ENCODE measurements around the gene TUT4. TPM values are rescaled to one million over a fixed set of nuclear protein-coding genes. Genes with fewer than 3 reads are reported as not detected.
A peak's percentile ranks its signal among the peaks of the same experiment; 100 is the strongest.

TUT4 gene
- total RNA-seq, 1 experiment from 2014 or later = 27.5 TPM

GRCh38 chr1:52574594-52574993 is 21.7 kb upstream of the TUT4 start:
- DNase-seq (ENCODE audit: low read depth) = peak; percentile 89

DNA sequence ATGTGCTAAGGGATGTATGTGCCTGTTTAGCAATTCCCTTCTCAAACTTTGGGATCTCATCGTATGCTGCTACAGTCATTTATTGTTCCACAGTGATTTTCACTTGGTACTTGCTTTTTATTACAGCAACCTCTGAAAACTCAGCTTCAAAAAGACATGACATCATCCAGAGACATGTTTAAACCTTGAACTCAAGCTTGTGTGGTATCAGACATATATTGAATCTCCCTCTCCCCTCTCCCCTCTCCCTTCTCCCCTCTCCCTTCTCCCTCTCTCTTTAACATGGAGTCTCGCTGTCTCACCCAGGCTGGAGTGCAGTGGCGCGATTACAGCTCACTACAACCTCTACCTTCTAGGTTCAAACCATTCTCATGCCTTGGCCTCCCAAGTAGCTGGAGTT is 19.5 kb upstream of the TUT4 start:
- DNase-seq (ENCODE audit: low read depth) = no peak

DNA sequence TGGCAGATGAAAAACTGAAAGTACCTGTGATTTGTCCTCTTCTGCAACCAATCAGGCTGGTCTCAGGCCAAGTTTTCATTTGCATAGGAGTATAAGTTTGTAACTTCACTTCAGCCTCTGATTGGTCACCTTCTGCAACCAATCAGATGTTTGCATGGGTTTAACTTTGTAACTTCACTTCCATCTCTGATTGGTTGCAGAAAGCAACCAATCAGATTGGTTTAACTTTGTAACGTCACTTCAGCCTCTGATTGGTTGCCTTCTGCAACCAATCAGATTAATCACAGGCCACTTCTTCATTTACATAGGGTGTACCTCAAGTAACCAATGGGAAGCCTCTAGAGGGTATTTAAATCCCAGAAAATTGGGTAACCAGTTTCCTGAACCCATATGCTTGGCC is 18.9 kb upstream of the TUT4 start:
- DNase-seq (ENCODE audit: low read depth) = peak; percentile 79

DNA sequence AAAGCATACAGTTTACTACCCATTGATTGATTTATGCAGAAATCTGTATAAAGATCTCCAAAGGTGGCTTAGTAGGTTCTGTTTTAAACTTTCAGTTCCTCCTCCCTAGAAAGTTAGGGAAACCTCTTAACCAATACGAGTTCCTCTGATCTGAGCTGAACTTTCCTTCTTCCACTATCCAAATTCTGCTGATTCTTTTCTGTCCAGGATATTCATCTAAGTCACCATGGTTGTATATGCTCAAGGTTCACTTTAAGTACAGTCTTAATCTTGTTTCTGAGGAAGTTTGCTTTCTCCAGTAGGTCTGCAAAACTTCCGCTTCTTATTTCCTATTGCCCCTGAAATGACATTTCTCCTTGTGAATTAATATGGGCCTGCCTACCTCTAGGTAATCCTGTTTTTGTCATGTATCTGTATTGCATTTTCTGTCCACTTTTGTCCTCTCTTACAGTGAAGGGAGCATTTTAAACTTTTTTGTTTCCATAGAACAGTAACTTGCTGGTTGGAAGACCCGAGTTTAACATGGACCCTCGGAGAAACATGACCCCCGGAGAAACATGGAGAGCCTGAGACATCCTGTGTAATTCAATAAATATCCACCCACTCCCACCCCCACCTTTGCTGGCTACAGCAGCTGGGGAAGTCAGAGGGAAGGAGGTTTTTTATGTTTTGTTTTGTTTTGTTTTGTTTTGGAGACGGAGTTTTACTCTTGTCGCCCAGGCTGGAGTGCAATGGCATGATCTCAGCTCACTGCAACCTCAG is 16.7 kb upstream of the TUT4 start:
- no peak for DNase-seq (ENCODE audit: low read depth)

DNA sequence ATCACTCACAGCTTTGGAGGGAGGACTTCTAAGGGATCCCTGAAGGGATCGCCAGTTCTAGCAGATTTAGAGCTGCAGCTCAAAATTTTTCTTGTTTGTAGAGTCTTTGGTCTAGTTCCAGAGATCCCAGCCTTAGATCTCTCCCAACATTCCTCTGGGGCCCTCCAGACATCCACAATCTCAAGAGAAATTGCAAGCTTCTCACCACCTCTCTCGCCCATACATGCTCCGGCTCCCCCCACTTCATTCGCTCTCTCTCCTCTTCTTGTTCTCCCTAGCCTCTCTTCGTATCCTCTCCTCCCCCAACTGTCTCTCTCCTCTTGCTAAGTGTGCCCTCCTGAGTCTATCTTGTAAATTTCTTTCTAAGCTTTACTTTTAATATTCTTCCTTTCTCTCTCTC is 15.1 kb upstream of the TUT4 start:
- DNase-seq (ENCODE audit: low read depth) = peak; percentile 15

DNA sequence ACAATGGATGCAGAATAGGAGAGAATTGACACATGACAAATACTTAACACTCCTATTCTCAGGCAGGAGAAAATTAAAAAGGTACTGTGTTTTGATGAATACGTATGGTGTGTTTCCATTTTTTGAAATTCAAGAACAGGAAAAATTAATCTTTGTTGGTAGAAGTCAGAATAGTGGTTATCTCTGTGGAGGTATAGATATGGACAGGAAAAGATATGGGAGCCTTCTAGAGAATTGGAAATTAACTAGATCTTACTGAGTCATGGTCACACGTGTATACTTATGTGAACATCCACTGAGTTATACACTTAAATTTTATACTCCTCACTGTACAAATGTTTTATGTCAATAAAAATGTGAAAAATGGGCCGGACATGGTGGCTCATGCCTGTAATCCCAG is 9.9 kb upstream of the TUT4 start:
- no peak for DNase-seq (ENCODE audit: low read depth)

DNA sequence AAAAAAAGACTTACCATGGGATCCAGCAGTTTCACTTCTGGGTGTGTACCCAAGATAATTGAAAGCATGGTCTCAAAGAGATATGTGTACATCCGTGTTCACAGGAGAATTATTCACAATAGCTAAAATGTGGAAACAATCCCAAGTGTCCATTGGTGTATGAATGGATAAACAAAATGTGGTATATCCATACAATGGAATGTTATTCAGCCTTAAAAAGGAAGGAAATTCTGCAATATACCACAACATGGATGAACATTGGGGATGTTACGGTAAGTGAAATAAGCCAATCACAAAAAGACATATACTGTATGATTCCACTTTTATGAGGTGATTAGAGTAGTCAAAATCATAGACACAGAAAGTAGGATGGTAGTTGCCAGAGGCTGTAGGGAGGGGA is 7.0 kb upstream of the TUT4 start:
- DNase-seq (ENCODE audit: low read depth) = no peak

DNA sequence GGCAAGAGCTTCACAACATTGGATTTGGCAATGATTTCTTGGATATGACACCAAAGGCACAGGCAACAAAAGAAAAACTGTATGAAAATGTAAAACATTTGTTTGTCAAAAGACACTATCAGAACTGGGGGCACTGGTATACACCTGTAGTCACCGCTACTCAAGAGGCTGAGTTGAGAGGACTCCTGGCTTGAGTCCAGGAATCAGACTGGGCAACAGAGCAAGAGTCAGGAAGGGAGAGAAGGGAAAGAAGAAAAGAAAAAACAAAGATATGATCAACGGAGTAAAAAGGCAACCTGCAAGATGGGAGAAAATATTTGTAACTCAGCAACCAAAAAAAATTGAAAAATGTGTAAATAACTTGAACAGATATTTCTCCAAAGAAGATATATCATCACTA is 6.0 kb upstream of the TUT4 start:
- DNase-seq (ENCODE audit: low read depth) = no peak

DNA sequence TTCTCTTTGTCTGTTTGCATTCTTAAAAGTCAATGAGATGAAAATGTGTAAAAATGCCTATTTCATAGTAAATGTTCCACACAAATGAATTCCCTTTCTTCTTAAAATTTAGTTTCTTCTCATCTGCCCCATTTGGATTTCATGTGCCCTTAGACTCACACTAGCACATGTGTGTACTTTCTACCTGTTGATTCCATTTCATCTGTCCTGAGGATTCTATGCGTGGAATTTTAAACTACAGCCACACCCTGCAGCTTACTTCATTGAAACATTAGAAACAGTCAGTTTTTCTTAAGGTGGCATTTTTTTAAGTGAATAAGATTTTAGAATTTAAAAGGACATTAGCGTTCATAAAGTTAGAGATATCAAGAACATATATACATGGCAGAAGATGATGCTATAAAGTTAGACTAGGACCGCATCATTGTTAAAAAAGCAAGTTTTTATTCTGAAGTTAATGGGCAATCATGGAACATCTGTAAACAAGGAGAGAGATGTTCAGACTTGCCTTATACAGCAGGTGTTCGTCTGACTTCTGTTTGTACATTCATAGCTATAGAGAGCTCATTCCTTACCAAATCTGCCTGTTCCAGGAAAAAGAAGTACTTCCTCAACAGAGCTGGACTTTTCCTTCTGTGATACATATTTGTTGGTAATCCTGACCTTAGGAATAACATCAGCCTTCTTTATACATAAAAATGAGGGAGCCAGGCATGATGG is 3.9 kb upstream of the TUT4 start:
- no peak for DNase-seq (ENCODE audit: low read depth)

- DNase-seq (ENCODE audit: low read depth) = no peak
These were observed 1.9 kb upstream of the TUT4 start for GRCh38 chr1:52554756-52555155.

GRCh38 chr1:52554267-52554640 is 1.4 kb upstream of the TUT4 start:
- no peak for DNase-seq (ENCODE audit: low read depth)

- peak; percentile 86 for DNase-seq (ENCODE audit: low read depth)
These were observed 722 bp upstream of the TUT4 start for GRCh38 chr1:52553362-52554266.

- DNase-seq (ENCODE audit: low read depth) = peak; percentile 46
These were observed 722 bp downstream of the TUT4 start for GRCh38 chr1:52552236-52552504.

DNA sequence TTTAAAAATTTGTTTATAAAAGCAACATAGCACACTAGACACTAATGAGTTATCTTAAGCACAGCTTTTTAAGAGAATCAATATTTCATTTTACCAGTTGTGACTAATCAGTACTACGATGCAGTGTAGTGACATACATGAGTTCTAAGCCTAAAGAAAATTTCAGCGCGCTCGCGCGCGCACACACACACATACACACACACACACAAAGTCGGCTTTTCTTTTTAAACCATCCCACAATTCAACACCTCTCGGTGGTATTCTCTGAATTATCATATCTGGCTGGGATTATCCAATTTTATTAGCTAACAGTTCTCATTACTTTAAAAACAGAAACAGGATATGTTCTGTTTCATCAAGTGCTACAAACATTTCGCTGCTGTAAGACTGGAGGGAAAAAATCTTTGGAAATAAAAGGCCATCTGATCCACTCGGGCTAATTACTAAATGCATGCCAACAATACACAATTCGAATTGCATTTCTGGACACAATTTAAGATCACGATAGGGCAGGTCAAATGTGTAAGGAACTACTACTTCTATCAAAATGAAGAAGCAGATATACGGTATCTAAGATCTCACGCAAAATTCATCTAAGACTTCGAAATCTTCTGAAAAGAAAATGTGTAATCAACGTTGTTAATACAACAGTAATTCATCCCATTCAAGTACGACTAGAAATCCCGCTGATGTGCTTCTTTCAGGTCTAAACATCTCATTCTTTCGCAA is 1.2 kb downstream of the TUT4 start:
- DNase-seq (ENCODE audit: low read depth) = peak; percentile 50

- DNase-seq (ENCODE audit: low read depth) = no peak
These were observed 2.4 kb downstream of the TUT4 start for GRCh38 chr1:52550447-52550846.

GRCh38 chr1:52549267-52549666 is 3.6 kb downstream of the TUT4 start:
- DNase-seq (ENCODE audit: low read depth) = no peak

GRCh38 chr1:52546852-52547251 is 6.0 kb downstream of the TUT4 start:
- no peak for DNase-seq (ENCODE audit: low read depth)

GRCh38 chr1:52544665-52545525 is 8.0 kb downstream of the TUT4 start:
- no peak for DNase-seq (ENCODE audit: low read depth)

GRCh38 chr1:52542085-52542688 is 10.7 kb downstream of the TUT4 start:
- DNase-seq (ENCODE audit: low read depth) = no peak

DNA sequence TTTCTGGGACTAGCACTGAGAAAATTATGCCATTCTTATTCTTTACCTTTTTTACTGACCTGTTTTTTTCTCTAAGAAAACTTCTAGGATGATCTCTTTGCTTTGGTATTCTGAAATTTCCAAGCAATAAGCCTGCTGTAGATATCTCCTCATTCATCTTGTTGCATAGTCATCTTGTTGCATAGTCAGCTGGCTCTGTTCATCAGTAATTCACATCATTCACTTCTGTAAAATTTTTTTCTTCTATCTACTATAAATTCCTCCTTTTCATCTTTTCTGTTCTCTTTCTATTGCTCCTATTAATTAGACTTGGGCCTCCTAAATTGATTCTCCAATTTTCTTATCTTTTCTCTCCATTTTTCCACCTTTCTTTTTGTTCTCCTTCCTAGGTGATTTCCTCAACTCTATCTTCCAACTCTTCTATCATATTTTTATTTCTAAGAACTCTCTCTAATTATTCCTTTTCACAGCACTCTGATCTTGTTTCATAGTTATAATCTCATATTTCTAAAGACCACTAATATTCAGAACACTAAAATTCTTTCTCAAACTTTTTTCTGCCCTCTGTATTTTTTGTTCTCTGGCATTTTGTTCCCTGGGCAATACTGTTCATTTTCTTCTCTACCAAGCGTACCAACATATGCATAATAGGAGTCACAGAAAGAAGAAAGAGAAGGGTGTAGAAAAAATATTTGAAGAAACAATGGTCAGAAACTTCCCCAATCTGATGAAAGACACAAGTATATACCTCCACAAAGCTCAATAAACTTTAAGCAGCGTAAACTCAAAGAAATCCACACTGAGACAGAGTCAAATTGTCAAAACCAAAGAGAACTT is 17.7 kb downstream of the TUT4 start:
- DNase-seq (ENCODE audit: low read depth) = no peak
